HG03066 (cell line): ENCODE measurements around the gene GSG1L.

ENCODE experiments used
- ATAC-seq: cut with Tn5 transposase; IDR thresholded peaks from one replicate; pipeline ENCODE4 v1.9.1; 2021; ENCODE audit warnings: low read depth; ENCODE audit not compliant: unreplicated experiment

Gene GSG1L

GRCh38 chr16:27784351-27785306, 278.9 kb downstream of the GSG1L start:
- ATAC-seq, result no peak

DNA sequence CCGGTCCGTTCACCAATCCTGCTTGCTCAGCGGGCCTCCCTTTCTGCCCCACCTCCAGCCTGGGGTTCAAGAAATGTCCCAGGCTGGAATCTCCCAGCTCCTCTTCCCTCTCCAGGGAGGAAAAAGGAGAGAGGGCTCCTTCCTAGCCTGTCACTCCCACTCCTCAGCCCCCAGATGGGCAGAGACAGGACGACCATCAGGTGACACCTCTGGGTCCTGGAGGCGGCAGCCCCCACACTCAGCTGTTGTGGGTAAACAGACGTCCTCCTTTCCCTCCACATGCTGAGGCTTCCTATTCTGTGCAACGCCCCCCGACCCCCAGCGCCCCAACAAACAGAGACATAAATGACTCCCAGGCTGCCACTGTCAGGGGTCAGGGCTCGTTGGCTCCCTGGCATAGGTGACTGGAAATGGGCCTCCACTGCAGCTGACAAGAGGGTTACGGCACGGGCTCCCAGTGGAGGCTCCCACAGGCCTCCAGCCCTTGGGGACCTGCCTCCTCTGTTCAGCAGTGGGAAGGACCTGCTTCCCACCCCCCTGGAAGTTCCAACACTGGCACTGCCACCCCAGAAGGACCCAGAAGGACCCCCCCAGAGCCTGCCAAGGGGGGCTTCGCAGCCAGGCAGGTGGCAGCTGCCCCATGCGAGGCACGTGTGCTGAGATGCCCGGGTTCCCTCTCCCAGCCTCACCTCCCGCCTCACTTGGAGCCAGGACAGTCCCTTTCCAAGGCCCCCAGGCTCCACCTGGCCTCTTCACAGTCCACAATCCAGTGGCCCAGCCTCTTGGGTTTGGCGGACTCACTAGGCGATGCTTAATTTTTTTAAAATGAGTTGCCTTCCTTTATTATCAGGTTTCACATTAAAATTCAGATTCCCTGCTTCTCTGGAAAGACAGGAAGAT, 281.3 kb downstream of the GSG1L start:
- ATAC-seq, result no peak

DNA sequence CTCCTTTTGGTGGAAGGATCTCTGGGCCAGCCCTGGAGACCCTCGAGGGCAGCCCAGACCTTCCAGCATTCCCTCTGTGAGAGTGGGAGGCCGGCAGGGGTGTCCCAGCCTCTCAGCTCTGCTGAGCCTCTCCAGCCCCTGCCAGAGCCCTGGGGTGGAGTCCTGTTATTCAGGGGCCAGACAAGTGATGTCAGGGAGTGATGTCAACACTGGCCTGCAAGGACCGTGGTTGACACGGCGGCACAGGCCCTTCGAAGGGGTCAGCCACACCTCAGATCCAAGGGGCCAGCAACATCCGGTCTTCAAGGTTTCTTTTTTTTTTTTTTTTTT, 282.4 kb downstream of the GSG1L start:
- no peak for ATAC-seq

DNA sequence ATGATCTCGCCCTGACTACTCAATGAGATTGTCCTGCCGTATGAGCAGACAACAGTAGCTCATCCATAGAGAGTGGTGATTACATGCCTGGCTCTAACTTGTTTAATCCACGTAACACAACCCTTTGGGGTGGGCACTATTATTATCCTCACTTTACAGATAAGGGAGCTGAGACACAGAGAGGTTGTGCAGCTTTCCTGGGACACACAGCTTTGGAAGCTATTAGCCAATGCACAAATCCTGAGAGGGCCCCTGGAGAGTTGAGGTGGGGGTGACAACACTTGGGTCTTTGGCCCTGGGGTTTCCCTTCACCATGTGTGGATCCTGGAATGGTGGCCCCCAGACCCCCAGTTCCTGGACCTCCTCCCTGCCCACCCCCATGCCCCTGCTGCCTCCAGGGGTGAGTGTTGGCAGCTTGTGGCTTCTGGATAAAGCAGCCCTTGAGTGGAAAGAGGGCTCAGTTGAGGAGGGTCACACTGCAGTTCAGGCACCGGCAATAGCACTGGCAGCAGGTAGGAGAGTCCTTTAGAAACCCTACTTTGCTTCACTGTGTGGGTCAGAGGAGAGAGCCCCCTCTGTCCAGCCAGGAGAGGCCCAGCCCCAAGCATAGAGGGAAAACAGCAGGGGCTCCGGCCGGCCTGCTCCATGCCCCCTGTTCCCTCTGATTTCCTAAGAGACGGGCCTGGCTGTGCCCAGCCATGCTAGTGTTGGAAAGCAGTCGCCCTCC, 282.9 kb downstream of the GSG1L start:
- no peak for ATAC-seq

- no peak for ATAC-seq
Observed at GRCh38 chr16:27779641-27780164, 283.8 kb downstream of the GSG1L start.

- no peak for ATAC-seq
Observed at GRCh38 chr16:27778926-27779570, 284.5 kb downstream of the GSG1L start.

DNA sequence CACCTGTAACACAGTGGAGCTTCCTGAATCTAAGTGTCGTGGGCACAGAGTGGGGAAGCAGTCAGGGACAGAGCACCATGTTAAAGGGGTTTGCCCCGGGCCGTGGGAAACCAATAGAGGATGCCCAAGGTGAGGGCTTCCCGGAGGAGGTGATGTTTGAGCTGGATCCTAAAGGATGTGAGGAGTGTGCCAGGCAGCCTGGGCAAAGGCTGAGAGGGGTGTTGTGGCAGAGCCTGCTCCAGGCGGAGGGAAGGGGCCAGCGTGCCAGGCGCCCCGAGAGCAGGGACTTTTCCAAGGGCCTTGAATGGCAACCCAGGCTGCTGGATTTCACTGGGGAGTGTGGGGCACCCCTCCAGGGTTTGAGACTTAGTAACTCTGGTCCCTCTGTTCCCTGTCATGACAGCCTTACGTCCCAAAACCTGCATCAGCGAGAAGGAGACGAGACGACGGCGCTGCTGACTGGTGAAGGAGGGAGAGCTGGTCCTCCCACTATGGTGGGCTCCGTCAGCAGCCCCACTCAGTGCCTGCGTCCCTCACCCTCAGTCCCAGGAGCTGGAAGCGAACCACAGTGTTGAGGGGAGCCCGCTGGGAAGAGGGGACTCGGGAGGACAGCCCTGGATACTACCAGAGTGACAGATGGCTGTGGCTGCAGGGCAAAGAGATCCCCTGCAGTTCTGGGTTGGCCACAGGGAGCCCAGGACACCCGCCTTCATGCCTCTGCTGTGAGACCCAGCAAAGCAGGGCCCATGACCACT, 285.2 kb downstream of the GSG1L start:
- no peak for ATAC-seq

DNA sequence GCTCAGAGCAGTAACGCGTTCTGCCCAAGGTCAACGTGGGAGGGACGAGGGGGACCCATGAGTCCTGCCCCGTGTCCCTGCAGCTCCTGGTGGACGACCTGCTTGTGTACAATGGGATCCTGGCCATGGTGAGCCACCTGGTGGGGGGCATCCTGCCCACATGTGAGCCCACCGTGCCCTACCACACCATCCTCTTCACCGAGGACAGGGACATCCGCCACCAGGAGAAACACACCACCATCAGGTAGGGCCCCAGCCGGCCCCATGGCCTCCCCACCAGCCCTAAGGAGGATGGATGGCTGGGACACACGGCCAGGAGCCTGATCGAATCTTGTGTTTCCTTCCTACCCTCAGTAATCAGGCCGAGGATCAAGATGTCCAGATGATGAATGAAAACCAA, 286.0 kb downstream of the GSG1L start:
- no peak for ATAC-seq

GRCh38 chr16:27776556-27777225, 286.8 kb downstream of the GSG1L start:
- ATAC-seq, result no peak

DNA sequence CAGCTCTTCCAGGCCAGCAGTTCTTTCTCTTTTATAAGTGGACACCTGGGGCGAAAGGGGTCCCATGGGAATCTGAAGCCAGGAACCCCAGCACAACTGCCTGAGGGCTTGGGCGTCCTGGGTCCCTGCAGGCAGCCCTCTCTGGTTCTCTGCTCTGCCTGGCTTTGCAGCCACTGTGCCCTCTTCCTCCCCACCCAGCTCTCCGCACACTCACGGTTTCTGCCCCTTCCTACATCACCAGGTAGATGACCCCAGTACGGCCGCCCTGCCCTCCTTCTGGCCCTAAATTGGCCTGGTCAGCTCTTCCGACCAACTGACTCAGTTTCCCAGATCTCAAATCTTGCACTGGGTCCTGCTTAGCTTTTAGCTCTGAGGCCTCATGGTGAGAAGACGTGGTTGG, 288.3 kb downstream of the GSG1L start:
- no peak for ATAC-seq

GRCh38 chr16:27774779-27775178, 288.7 kb downstream of the GSG1L start:
- no peak for ATAC-seq

GRCh38 chr16:27773344-27773743, 290.2 kb downstream of the GSG1L start:
- no peak for ATAC-seq

GRCh38 chr16:27772093-27772825, 291.3 kb downstream of the GSG1L start:
- ATAC-seq, result no peak

DNA sequence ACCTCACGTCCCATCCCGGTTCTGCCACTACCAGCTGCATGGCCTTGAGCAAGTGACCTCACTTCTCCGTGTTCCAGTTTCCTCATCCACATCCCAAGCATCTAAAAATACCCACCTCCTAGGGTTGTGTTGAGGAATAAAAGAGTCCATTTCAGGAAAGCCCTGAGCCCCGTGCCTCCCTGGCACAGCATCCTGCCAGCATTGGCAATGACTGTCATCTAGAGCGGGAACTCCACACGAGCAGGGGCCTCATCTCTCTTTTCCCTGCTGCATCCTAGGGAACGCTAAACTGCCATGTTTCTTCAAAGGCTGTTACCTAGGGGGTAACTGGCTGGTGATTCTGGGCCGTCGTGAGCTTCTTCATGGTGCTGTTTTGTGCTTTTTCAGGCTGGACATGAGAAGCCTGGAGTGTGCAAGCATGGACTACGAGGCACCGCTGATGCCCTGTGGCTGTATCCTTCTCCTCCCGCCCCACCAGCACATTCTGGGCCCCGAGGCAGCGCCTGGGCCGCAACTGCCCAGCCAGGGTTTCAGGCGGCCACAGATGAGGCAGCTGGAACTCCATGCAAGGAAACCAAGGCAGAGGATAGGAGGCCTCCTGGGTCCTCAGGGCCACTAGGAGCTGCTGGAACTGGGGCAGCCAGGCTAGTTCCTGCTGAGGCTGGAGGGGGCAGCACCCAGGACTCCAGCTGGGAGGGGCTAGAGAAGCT, 292.2 kb downstream of the GSG1L start:
- ATAC-seq, result no peak

DNA sequence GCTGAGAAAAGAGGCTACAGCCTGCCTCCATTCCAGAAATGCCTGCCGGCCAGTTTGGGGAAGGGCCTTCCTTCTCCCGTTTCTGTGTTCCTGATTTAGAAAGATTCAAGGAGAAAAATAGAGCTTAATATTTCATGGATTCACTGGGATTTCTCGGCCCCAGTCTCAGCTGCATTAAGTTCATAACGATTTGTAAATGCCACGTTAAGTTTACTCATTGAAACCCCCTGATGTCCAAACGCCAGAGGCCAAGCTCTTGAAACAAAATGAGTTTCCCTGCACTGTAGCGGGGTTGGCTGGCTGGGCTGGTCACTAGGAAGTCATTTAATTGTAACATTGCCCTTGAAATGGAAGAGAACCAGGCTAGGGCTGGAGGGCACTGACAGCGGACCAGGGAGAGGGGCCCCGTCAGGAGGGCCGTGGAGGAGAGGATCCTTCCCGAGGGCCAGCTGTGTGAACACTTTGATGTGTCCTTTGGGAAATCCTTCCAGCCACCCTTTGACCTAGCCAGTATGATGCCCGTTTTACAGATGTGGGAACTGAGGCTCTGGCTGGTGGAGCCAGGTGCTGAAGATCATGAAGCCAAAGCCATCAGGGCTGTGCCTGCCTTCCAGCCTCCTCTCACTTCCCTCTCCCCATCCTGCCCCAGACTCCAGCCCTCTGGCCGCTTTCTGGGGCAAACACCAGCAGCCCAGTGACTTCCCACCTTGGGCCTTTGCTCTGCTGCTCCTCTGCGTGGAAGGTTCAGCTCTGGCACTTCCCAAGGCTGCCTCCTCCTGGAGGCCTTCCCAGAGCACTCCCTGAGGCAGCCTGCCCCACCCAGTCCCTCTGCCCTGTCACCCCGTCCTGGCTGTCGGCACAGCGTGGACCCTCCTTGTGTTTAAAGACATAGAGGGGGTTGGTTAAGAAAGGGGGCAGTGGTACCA, 293.0 kb downstream of the GSG1L start:
- ATAC-seq, result no peak

DNA sequence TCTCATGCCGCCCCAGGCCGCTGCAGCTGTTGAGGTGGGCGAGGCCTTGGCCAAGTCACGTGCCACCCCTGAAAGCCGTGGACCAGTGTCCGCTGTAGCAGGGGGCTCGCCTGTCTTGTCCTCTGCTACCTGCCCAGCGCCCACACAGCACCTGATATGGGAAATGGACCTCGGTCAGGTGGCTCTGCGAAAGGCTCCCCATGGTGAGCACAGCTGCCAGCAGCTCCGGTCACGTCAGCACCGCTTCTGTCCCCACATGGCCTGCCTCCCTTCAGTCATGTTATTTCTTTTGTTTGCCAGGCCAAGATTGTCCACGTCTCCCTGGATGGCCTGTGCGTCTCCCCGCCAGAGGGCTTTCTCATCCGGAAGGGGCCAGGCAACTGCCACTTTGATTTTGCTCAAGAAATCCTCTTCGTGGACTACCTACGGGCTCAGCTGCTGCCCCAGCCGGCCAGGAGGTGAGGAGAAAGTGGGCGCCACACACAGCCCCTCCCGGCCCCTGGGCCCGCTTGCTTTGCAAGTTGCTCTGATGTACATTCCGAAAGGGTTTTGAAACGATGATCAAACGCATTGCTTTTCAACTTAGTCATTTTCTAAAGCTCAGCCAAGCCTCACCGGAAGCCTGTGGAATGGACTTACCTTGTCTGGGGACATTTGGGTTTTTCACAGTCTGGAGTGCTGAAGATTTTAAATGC, 293.8 kb downstream of the GSG1L start:
- no peak for ATAC-seq
